Osteoblast (primary cell): ENCODE measurements around the gene EXD3. TPM values are rescaled to one million over a fixed set of nuclear protein-coding genes. Genes with fewer than 3 reads are reported as not detected.

Experiments
- DNase-seq: peaks from one replicate; pipeline ENCODE4 v3.0.0; 2011; ENCODE audit warnings: low spot score, mixed read lengths; ENCODE audit not compliant: insufficient read length; ENCODE audit errors: missing footprints
- H2AFZ ChIP-seq: 2 replicates; pipeline ENCODE4 v1.6.0; 2011; ENCODE audit warnings: mild to moderate bottlenecking, low read length
- H3K27ac ChIP-seq: 2 replicates; pipeline ENCODE4 v1.5.1; 2011; ENCODE audit warnings: mild to moderate bottlenecking, low read depth, low read length, moderate library complexity
- H3K27me3 ChIP-seq: 2 replicates; pipeline ENCODE4 v1.6.0; 2012; ENCODE audit warnings: mild to moderate bottlenecking, control low read depth, inconsistent platforms, low read length, moderate library complexity; ENCODE audit not compliant: insufficient read depth
- H3K36me3 ChIP-seq: 2 replicates; pipeline ENCODE4 v1.5.1; 2011; ENCODE audit warnings: mild to moderate bottlenecking, low read length, control low read depth, moderate library complexity; ENCODE audit not compliant: insufficient read depth
- H3K4me1 ChIP-seq: 2 replicates; pipeline ENCODE4 v1.5.1; 2011; ENCODE audit warnings: mild to moderate bottlenecking, low read length, control low read depth, moderate library complexity; ENCODE audit not compliant: insufficient read depth
- H3K4me2 ChIP-seq: 2 replicates; pipeline ENCODE4 v1.6.0; 2011; ENCODE audit warnings: mild to moderate bottlenecking, low read length; ENCODE audit not compliant: insufficient read depth
- H3K4me3 ChIP-seq: fragments of 200-600 bp; sonication (generic); 3 replicates; pipeline ENCODE4 v1.5.1; 2012; ENCODE audit warnings: mild to moderate bottlenecking, low read length, inconsistent platforms; ENCODE audit not compliant: insufficient read depth
- H3K79me2 ChIP-seq: 2 replicates; pipeline ENCODE4 v1.6.0; 2012; ENCODE audit warnings: mild to moderate bottlenecking, low read length, control low read depth, inconsistent platforms; ENCODE audit not compliant: insufficient read depth
- H3K9me3 ChIP-seq: 2 replicates; pipeline ENCODE4 v1.5.1; 2011; ENCODE audit warnings: low read depth, low read length, control low read depth
- H4K20me1 ChIP-seq: 2 replicates; pipeline ENCODE4 v1.6.0; 2012; ENCODE audit warnings: mild to moderate bottlenecking, low read length, control low read depth; ENCODE audit not compliant: insufficient read depth
- CTCF ChIP-seq: IDR thresholded peaks from 2 replicates; pipeline ENCODE4 v1.5.1; 2011; ENCODE audit warnings: mild to moderate bottlenecking, low read depth, low read length, moderate library complexity; ENCODE audit errors: extremely low read depth
- total RNA-seq: library from RNA; depleted of rRNA; stranded (reverse); fragments of >200 nt; gene quantifications from 2 replicates; pipeline ENCODE4 v1.2.3, GENCODE V29; 2012

EXD3 gene
- total RNA-seq, 1 donor = 7.6 TPM

GRCh38 chr9:137273611-137274320 is 149.2 kb downstream of the EXD3 start:
- no peak overlapping the region for H3K4me3 ChIP-seq
- peaks cover 26% of the 10 kb centered on the region for H3K36me3 ChIP-seq
- peak; percentile 66 for DNase-seq
- peaks cover 6% of the 10 kb centered on the region for H4K20me1 ChIP-seq
- peaks cover 18% of the 10 kb centered on the region for H3K79me2 ChIP-seq
- TF ChIP-seq CTCF = no peak
- H3K9me3 ChIP-seq = no peaks in the 10 kb centered on the region
- no peak overlapping the region for H2AFZ ChIP-seq
- H3K4me1 ChIP-seq = peaks cover 25% of the 10 kb centered on the region
- H3K27me3 ChIP-seq = no peaks in the 10 kb centered on the region
- H3K4me2 ChIP-seq = no peak overlapping the region
- H3K27ac ChIP-seq = no peak overlapping the region

GRCh38 chr9:137273095-137273490 is 149.9 kb downstream of the EXD3 start:
- Histone ChIP-seq H2AFZ (no peak overlapping the region), H3K36me3 (peaks cover 30% of the 10 kb centered on the region), H3K4me2 (no peak overlapping the region), H3K4me1 (peaks cover 31% of the 10 kb centered on the region), H4K20me1 (peaks cover 7% of the 10 kb centered on the region), H3K27ac (no peak overlapping the region), H3K9me3 (no peaks in the 10 kb centered on the region), H3K4me3 (no peak overlapping the region), H3K79me2 (peaks cover 16% of the 10 kb centered on the region), H3K27me3 (no peaks in the 10 kb centered on the region)
- DNase-seq = peak; percentile 84
- no peak for TF ChIP-seq CTCF

- Histone ChIP-seq H2AFZ (no peak overlapping the region), H3K36me3 (peaks cover 35% of the 10 kb centered on the region), H3K79me2 (peaks cover 14% of the 10 kb centered on the region), H3K27me3 (no peaks in the 10 kb centered on the region), H3K4me3 (no peak overlapping the region), H4K20me1 (peaks cover 11% of the 10 kb centered on the region), H3K27ac (no peak overlapping the region), H3K9me3 (no peaks in the 10 kb centered on the region), H3K4me2 (no peak overlapping the region), H3K4me1 (peaks cover 33% of the 10 kb centered on the region)
- TF ChIP-seq CTCF = no peak
- peak; percentile 41 for DNase-seq
Observed at GRCh38 chr9:137272241-137273094, 150.5 kb downstream of the EXD3 start.

GRCh38 chr9:137271696-137272076 is 151.3 kb downstream of the EXD3 start:
- Histone ChIP-seq H3K4me2 (no peak overlapping the region), H4K20me1 (peaks cover 11% of the 10 kb centered on the region), H3K4me1 (peaks cover 25% of the 10 kb centered on the region), H3K4me3 (no peak overlapping the region), H3K79me2 (peaks cover 14% of the 10 kb centered on the region), H3K36me3 (peaks cover 39% of the 10 kb centered on the region), H3K27ac (no peak overlapping the region), H3K9me3 (no peaks in the 10 kb centered on the region), H3K27me3 (no peaks in the 10 kb centered on the region), H2AFZ (no peak overlapping the region)
- TF ChIP-seq CTCF = no peak
- peak; percentile 68 for DNase-seq
